ENCODE results near the gene MAD1L1.
A peak's percentile ranks its signal among the peaks of the same experiment; 100 is the strongest.

MAD1L1 gene

DNA sequence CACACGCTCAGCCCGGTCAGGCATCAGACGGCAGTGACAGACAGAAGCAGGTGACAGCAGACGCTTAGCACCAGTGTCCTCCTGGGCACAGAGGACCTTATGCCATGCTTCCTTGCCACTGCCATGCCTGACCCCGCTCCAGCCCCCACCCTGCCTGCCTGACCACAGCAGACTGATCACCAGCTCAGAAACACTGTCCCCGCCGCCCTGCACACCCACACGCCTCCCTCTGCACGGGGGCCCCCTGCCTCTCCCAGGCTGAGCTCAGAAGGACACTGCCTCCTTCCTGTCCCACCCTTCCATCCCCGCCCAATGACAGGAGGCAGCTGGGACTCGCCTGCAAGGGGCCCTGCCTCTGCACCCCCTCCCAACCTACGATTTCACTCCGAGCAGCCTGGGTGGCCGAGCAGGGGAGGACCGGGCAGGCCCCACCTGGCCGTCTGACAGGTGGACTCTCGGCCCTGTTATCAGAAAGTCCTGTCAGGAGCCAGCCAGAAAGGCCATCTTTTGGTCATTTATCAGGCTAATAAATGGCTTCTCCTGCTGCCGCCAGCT is 379.2 kb downstream of the MAD1L1 start:
- DNase-seq = no peak

DNA sequence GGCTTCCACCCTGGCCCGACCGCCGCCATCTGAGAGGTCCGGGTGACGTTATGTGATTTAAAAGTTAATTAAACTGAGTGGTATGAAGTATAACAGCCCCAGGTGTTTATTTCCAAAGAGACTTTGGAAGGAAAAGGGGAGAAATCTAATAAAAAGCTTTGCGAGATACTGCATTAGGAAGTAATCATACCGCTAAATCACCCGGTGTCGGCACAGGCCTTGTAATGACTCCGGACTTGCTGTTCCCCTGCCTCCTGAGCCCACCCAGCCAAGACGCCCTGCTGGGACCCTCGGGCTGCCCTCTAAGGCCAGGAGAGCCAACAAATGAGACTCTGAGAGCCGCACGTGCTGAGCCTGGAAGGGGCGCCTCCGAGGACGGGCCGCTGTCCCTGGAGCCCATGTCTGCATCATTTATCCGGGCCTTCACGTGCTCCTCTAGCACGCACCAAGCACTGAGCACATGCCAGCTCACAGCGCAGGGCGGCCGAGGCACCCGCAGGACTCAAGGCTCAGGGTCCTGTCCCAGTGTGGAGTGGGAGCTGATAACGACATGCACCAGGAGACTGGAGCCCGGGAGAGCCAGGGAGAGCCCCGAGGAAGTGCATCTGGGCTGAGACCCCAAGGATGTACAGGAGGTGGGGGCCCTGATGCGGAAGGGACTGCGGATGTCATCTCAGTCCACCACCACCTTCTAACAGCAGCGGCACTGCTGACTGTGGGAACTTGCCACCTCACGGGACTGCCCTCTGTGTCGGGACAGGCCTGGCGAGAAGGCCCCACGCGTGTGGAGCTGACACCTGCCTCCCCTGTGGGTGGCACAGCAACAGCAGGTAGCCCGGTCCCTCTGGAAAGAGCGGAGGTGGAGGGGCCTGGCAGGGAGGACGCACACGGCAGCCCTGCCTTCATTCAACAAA is 380.0 kb downstream of the MAD1L1 start:
- DNase-seq = no peak

- no peak for DNase-seq
These were observed 380.8 kb downstream of the MAD1L1 start for GRCh38 chr7:1851721-1852516.

GRCh38 chr7:1850976-1851571 is 381.7 kb downstream of the MAD1L1 start:
- no peak for DNase-seq

- DNase-seq = no peak
These were observed 382.4 kb downstream of the MAD1L1 start for GRCh38 chr7:1850111-1850975.

DNA sequence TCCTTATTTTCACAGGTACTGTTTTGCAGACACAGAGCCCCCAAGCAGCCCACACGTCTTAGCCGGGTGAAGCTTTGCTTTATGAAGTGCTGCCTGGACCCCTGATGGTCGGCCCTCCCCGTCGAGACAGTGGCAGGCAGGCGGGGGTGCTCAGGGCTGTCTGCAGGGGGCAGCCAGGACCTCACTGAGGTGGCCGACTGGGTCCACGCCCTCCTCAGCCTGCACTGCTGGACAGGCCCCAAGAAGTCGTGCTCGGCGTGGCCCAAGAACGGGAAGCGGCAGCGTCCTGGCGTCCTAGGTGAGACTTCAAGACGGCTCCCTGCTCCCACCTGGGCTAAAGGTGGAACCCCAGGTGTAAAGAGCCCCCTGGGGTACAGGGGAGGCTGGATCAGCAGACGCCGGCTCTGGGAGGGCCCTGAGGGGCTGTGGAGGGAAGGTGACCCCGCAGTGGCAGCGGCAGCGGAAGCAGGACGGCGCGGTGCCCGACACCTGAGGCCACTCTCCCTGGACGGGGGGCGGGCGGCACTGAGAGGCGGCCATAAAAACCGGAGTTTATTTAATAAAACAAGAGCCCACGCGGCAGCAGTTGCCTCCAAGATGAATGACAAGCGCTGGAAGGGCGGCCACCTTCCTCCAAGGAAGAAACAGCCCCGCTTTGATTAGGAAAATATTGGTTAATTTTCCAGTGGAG is 383.2 kb downstream of the MAD1L1 start:
- no peak for DNase-seq

DNA sequence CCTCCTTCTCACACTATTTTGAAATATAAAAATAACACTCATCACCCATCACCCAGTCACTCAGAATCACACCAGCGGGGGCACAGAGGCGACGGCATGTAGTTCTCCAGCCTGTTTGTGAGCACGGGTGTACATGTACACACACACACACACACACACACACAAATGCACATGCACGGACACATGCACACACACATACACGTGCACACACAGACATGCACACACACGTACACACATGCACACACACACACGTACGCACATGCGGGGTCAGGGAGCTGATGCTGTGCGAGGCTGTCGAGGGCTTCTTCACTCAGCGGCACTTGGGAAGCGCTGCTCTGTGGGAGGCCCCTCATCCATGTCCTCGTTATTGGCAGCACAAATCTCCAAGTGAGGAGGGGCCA is 383.8 kb downstream of the MAD1L1 start:
- DNase-seq = no peak

- no peak for DNase-seq
These were observed 384.6 kb downstream of the MAD1L1 start for GRCh38 chr7:1848013-1848640.

DNA sequence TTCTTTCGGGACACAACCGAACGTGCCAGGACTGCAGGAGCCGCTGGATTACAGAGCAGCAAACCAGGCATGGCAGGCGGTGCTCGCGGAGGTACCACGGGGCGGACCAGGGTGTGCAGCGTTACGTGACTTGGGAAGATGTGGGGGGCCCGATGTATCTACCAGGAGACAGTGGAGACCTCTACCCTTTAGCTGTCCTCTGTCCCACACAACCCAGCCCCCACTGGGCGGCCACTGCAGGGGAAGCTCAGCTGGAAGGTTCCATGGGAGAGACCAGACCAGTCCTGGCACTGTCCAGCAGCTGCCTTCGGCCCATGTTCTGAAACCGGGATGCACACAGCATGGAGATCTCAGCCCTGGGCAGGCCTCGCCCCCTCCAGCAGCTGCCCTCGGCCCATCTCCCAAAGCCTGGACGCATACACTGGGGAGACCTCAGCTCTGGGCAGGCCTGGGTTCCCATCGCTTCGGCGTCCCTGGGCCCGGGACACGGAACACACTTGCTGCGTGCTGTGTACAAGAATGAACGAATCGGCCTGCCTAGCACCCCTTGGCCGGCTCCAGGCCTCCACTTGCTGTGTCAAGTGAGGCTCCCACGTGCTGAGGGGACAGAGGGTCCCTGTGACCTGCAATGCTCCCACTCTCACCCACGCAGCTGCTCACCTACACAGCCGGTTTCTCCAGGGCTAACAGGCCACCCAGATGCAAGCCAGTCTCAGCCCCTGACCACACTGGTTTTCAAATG is 385.3 kb downstream of the MAD1L1 start:
- no peak for DNase-seq

DNA sequence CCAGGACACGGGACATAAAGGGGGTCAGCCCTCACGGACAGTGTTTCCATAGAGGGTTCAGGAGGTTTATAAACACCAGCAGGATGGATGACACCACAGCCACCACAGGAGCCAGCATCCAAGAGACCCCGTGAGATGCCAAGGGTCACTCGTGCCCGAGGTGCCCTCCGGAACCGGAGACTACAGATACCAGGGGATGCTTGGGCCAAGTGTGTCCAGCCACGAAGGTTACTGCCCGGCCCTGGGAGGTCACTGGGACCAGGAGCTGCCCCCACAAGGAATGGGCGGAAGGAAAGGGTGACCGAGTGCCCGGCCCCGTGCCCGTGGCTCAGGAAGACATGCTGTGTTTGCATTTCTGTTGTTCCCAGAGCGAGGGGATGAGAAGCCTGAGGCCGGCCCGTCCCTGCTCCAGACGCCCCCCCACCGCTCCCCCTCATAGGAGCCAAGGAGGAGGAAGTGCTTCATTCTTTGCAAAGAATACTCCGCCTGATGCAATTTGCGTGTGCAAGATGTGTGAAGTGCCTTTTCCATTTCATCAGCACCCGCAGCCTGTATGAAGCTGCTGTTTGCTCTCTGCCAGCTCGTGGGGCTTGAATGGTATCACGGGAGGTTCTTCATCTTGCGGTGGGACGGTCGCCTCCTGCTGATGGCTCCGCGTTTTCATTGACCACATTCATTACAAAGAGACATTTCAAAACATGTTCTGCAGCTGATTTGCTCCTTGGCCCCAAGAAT is 386.2 kb downstream of the MAD1L1 start:
- no peak for DNase-seq

- DNase-seq = no peak
These were observed 387.0 kb downstream of the MAD1L1 start for GRCh38 chr7:1845536-1846311.

DNA sequence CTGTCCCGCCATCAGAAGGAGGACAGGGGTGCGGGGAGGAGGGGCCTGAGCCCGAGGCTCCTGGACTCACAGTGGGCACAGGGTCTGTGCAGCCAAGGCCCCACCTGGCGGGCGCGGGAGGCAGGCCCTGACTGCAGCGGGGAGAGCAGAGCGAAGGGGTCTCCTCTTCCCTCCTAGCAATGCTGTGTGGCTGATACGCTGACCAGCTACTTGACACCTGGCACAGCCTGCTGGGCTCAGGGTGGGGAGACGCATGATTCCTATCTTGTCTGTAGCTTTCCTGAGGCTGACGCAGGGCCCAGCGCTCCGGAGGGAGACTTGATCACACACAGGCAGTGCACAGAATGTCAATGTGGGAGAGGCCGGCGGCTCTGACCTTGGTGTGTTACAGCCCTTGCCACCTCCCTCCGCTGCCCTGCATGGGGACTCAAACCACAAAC is 387.8 kb downstream of the MAD1L1 start:
- DNase-seq = peak; percentile 1

GRCh38 chr7:1844336-1844950 is 388.3 kb downstream of the MAD1L1 start:
- peak; percentile 2 for DNase-seq

GRCh38 chr7:1843921-1844335 is 388.8 kb downstream of the MAD1L1 start:
- DNase-seq = no peak

DNA sequence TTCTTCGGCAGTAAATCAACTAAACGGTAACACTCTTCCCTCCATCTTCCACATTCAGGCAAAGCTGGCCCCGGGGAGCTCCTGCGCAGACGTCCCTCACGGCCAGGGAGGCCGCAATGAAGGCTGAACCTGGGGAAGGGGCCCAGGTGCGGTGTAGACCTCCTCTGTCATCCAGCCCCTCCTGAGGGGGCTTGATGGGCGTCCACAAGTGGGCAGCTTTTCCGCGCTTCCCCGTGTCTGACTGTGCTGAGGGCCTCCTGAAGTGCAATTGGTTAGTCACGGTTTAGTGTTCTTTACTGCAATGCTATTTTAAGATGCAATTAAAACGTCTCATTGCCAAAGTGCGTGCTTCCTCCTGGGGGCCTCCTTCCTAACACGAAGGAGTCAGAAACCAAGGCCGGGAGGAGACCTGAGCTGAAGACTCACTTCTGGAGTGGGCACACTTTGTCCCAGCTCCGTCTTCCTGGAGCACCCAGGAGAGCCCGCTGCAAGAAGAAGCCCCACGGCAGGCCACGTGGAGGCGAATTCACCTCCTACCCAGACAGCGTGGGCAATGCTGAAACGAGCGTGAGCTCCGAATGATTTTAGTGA is 389.4 kb downstream of the MAD1L1 start:
- DNase-seq = peak; percentile 1

DNA sequence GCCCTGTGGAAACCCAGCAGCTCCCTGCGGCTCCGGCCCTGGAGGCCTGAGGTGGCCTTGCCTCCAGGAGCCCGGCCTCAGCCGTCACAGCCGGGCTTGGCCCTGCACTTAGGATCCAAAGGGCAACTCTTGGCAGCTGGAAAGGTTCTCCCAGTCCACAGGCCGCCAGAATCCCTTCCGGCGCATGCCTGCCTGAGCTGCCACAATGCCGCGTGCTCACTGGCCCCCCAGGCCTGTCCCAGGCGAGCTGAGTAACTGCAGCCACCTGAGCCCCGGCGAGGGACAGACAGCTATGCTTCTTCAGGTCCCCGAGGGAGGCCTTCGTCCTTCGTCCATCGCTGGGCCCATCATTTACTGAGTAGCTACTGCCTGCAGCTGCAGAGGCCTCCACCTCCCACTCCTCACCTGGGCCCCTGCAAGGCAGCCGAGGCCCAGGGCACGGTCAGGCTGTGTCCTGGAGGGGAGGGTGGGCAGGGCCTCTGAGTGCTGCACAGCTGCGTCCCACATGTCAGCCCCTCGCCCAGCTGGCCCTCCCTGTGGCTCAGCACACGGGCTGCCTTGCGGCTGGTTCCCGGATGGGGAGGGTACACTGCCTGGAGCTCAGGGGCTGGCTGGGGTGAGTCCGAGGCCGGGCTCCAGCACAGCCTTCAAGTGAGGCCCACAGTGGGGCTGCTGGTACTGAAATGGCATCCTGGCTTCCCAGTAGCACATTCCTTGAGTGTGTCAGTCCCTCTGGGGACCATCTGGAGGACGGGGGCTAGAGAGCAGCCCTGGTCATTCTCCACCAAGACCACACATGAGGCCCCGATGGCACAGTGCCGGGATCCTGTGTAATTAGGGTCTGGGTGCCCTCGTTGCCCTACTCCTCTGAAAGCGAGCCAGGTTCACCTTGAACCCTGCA is 390.2 kb downstream of the MAD1L1 start:
- peak; percentile 1 for DNase-seq

All from activated gamma-delta T cell treated with Interleukin-2 at 50 U/mL for 16 hours (primary cell).